SK-N-MC (cell line): Measurements from ENCODE around the gene ITIH1.

ENCODE experiments used
- EZH2 ChIP-seq: fragments of 200-600 bp; sonication (generic); IDR thresholded peaks from one replicate; pipeline ENCODE4 v1.6.1; 2017; ENCODE audit warnings: antibody characterized with exemption
- POLR2AphosphoS5 ChIP-seq: IDR thresholded peaks from 2 replicates; pipeline ENCODE4 v1.6.1; 2012; ENCODE audit warnings: mild to moderate bottlenecking, low read depth, low read length, borderline replicate concordance

GRCh38 chr3:52795298-52795900 is 18.0 kb downstream of the ITIH1 start:
- TF ChIP-seq EZH2 (no peak), POLR2AphosphoS5 (no peak)
